ENCODE results near the gene PAFAH1B1.

DNA sequence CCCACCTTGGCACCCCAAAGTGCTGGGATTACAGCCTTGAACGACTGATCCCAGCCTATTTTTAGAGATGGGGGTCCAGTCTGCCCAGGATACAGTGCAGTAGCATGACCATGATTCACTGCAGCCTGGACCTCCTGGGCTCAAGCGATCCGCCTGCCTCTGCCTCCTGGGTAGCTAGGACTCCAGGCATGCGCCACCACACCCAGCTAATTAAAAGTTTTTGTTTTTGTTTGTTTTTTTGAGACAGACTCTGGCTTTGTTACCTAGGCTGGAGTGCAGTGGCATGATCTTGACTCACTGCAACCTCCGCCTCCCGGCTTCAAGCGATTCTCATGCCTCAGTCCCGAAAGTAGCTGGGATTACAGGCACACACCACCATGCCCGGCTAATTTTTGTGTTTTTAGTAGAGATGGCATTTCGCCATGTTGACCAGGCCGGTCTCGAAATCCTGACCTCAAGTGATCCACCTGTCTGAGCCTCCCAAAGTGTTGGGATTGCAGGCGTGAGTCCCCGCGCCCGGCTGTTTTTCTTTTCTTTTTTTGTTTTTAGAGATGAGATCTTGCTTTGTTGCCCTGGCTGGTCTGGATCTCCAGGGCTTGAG lies 2.3 kb upstream of the PAFAH1B1 start:
- TF ChIP-seq CTCF (conservative IDR thresholded peaks at IDR 0.05 in 1 of 2, IDR thresholded peaks at IDR 0.05 in 1 of 2; ENCODE audit: extremely low read depth in 1 of 2, insufficient read depth in 1 of 2, low read depth in 1 of 2, low read length in 2 of 2) (no peak), EZH2 (IDR thresholded peaks at IDR 0.05; ENCODE audit: borderline replicate concordance, low read length) (no peak)

All from mammary epithelial cell (primary cell).